SK-N-SH treated with all-trans-retinoic acid at 6 μM for 48 hours (cell line): ENCODE measurements around the gene BBS9.

Experiments
- ATAC-seq: fragments of 200-7000 bp; cut with Tn5 transposase; 3 replicates; pipeline ENCODE4 v1.9.1; 2020; ENCODE audit warnings: mild to moderate bottlenecking, moderate library complexity
- ARNTL ChIP-seq: fragments of 450-650 bp; formaldehyde crosslinking; IDR thresholded peaks from 2 replicates; pipeline ENCODE4 v1.5.0; 2020; ENCODE audit warnings: low read depth, mild to moderate bottlenecking, moderate library complexity, borderline replicate concordance
- BACH2 ChIP-seq: fragments of 250-450 bp; sonication (Bioruptor Pico); IDR thresholded peaks from 2 replicates; pipeline ENCODE4 v1.9.0; 2021; ENCODE audit warnings: mild to moderate bottlenecking, borderline replicate concordance
- CSDC2 ChIP-seq: fragments of 250-450 bp; sonication (Bioruptor Pico); IDR thresholded peaks from 2 replicates; pipeline ENCODE4 v1.5.0; 2020; ENCODE audit warnings: mild to moderate bottlenecking, moderate library complexity
- ESRRG ChIP-seq: fragments of 250-450 bp; sonication (Bioruptor Pico); IDR thresholded peaks from 2 replicates; pipeline ENCODE4 v1.6.1; 2021; ENCODE audit warnings: mild to moderate bottlenecking
- GLIS3 ChIP-seq: fragments of 250-450 bp; sonication (Bioruptor Pico); IDR thresholded peaks from 2 replicates; pipeline ENCODE4 v1.5.0; 2020; ENCODE audit warnings: mild to moderate bottlenecking, moderate library complexity
- ISL1 ChIP-seq: fragments of 250-450 bp; sonication (Bioruptor Pico); IDR thresholded peaks from 2 replicates; pipeline ENCODE4 v2.1.2; 2022; ENCODE audit warnings: mild to moderate bottlenecking, moderate library complexity
- PPARA ChIP-seq: fragments of 250-450 bp; sonication (Bioruptor Pico); IDR thresholded peaks from 2 replicates; pipeline ENCODE4 v1.5.0; 2020; ENCODE audit warnings: mild to moderate bottlenecking, borderline replicate concordance
- RARB ChIP-seq: fragments of 250-450 bp; sonication (Bioruptor Pico); IDR thresholded peaks from 2 replicates; pipeline ENCODE4 v1.8.0; 2021; ENCODE audit warnings: mild to moderate bottlenecking, moderate library complexity
- SNAI2 ChIP-seq: fragments of 250-450 bp; sonication (Bioruptor Pico); IDR thresholded peaks from 2 replicates; pipeline ENCODE4 v1.5.0; 2020; ENCODE audit warnings: mild to moderate bottlenecking, moderate library complexity
- TCF4 ChIP-seq: fragments of 250-450 bp; sonication (Bioruptor Pico); IDR thresholded peaks from 2 replicates; pipeline ENCODE4 v1.8.0; 2021; ENCODE audit warnings: mild to moderate bottlenecking, moderate library complexity, borderline replicate concordance
- ZC3H10 ChIP-seq: fragments of 250-450 bp; sonication (Bioruptor Pico); IDR thresholded peaks from 2 replicates; pipeline ENCODE4 v1.5.1; 2021; ENCODE audit warnings: mild to moderate bottlenecking, moderate library complexity
- ZFP30 ChIP-seq: fragments of 450-650 bp; formaldehyde crosslinking; IDR thresholded peaks from 2 replicates; pipeline ENCODE4 v1.5.0; 2022; ENCODE audit warnings: mild to moderate bottlenecking, moderate library complexity
- ZNF565 ChIP-seq: fragments of 450-650 bp; formaldehyde crosslinking; conservative IDR thresholded peaks from 2 replicates; pipeline ENCODE4 v1.5.0; 2020; ENCODE audit warnings: low read depth, mild to moderate bottlenecking, moderate library complexity
- ZNF70 ChIP-seq: fragments of 450-650 bp; formaldehyde crosslinking; IDR thresholded peaks from 2 replicates; pipeline ENCODE4 v1.5.0; 2020; ENCODE audit warnings: mild to moderate bottlenecking, moderate library complexity
- ZNF8 ChIP-seq: fragments of 450-650 bp; formaldehyde crosslinking; IDR thresholded peaks from 2 replicates; pipeline ENCODE4 v1.5.0; 2020; ENCODE audit warnings: mild to moderate bottlenecking, moderate library complexity
- TF ChIP-seq, protein P1 (sequence below): fragments of 250-450 bp; sonication (Bioruptor Pico); IDR thresholded peaks from 2 replicates; pipeline ENCODE4 v1.8.0; 2021; ENCODE audit warnings: low read depth, mild to moderate bottlenecking, moderate library complexity, borderline replicate concordance
- TF ChIP-seq, protein P2 (sequence below): fragments of 250-450 bp; sonication (Bioruptor Pico); IDR thresholded peaks from 2 replicates; pipeline ENCODE4 v1.5.1; 2020; ENCODE audit warnings: low read depth, mild to moderate bottlenecking, moderate library complexity
- TF ChIP-seq, protein P3 (sequence below): fragments of 250-450 bp; sonication (Bioruptor Pico); IDR thresholded peaks from 2 replicates; pipeline ENCODE4 v1.5.1; 2021; ENCODE audit warnings: mild to moderate bottlenecking, moderate library complexity
- TF ChIP-seq, protein P4 (sequence below): fragments of 250-450 bp; sonication (Bioruptor Pico); IDR thresholded peaks from 2 replicates; pipeline ENCODE4 v1.5.0; 2020; ENCODE audit warnings: mild to moderate bottlenecking, moderate library complexity

Gene BBS9

DNA sequence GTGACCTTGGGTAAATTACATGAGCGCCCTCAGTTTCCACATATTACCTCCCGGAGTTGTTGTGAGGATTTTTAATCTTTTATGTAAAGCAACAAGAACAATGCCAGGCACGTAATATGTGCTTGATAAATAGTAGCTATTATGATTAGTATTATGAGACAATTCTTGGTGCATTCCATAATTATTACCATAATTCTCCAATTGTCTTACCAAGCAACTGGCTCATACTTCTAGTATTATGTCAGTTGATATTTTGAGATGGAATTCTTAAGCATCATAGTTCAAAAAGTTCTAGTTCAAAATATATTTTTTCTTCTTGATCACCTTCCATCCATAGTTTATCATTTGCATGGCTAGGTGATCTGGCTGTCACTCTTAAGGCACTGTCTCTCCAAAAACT is 259.0 kb downstream of the BBS9 start:
- ATAC-seq, result no peak
- TF ChIP-seq ZNF8 (CRISPR knock-in tag) (no peak), SNAI2 (no peak), PPARA (CRISPR knock-in tag) (no peak), ISL1 (CRISPR knock-in tag) (no peak), CSDC2 (no peak), GLIS3 (CRISPR knock-in tag) (no peak), ESRRG (CRISPR knock-in tag) (no peak), ZNF565 (CRISPR knock-in tag) (no peak), RARB (CRISPR knock-in tag) (no peak)
- TF ChIP-seq, protein P1, sequence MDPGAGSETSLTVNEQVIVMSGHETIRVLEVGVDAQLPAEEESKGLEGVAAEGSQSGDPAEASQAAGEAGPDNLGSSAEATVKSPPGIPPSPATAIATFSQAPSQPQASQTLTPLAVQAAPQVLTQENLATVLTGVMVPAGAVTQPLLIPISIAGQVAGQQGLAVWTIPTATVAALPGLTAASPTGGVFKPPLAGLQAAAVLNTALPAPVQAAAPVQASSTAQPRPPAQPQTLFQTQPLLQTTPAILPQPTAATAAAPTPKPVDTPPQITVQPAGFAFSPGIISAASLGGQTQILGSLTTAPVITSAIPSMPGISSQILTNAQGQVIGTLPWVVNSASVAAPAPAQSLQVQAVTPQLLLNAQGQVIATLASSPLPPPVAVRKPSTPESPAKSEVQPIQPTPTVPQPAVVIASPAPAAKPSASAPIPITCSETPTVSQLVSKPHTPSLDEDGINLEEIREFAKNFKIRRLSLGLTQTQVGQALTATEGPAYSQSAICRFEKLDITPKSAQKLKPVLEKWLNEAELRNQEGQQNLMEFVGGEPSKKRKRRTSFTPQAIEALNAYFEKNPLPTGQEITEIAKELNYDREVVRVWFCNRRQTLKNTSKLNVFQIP (CRISPR knock-in tag), result no peak
- TF ChIP-seq, protein P2, sequence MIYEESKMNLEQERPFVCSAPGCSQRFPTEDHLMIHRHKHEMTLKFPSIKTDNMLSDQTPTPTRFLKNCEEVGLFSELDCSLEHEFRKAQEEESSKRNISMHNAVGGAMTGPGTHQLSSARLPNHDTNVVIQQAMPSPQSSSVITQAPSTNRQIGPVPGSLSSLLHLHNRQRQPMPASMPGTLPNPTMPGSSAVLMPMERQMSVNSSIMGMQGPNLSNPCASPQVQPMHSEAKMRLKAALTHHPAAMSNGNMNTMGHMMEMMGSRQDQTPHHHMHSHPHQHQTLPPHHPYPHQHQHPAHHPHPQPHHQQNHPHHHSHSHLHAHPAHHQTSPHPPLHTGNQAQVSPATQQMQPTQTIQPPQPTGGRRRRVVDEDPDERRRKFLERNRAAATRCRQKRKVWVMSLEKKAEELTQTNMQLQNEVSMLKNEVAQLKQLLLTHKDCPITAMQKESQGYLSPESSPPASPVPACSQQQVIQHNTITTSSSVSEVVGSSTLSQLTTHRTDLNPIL (CRISPR knock-in tag), result no peak
- TF ChIP-seq, protein P3, sequence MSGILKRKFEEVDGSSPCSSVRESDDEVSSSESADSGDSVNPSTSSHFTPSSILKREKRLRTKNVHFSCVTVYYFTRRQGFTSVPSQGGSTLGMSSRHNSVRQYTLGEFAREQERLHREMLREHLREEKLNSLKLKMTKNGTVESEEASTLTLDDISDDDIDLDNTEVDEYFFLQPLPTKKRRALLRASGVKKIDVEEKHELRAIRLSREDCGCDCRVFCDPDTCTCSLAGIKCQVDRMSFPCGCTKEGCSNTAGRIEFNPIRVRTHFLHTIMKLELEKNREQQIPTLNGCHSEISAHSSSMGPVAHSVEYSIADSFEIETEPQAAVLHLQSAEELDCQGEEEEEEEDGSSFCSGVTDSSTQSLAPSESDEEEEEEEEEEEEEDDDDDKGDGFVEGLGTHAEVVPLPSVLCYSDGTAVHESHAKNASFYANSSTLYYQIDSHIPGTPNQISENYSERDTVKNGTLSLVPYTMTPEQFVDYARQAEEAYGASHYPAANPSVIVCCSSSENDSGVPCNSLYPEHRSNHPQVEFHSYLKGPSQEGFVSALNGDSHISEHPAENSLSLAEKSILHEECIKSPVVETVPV (CRISPR knock-in tag), result no peak

DNA sequence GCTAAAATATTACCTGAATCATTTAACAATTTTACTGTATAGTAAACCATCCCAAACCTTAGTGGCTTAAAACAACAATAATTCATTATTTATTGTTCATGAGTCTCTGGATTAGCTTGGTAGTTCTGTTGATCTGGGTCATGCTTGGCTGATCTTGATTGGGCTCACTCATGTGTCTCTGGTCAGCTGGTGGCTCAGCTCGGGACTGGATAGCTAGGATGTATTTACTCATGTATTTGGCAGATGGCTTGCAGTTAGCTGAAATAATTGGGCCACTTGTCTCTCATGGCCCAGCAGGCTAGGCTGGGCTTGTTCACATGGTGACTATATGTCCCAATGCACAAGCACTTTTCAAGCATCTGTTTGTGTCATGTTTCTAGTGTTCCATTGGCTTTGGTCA is 262.8 kb downstream of the BBS9 start:
- ATAC-seq, result no peak
- no peak for TF ChIP-seq ZNF70
- TF ChIP-seq BACH2 (CRISPR knock-in tag), result no peak
- no peak for TF ChIP-seq GLIS3 (CRISPR knock-in tag)
- TF ChIP-seq CSDC2, result no peak
- TF ChIP-seq ZC3H10, result no peak
- no peak for TF ChIP-seq ZFP30
- TF ChIP-seq, protein P3 (CRISPR knock-in tag), result no peak
- no peak for TF ChIP-seq TCF4 (CRISPR knock-in tag)
- TF ChIP-seq, protein P4, sequence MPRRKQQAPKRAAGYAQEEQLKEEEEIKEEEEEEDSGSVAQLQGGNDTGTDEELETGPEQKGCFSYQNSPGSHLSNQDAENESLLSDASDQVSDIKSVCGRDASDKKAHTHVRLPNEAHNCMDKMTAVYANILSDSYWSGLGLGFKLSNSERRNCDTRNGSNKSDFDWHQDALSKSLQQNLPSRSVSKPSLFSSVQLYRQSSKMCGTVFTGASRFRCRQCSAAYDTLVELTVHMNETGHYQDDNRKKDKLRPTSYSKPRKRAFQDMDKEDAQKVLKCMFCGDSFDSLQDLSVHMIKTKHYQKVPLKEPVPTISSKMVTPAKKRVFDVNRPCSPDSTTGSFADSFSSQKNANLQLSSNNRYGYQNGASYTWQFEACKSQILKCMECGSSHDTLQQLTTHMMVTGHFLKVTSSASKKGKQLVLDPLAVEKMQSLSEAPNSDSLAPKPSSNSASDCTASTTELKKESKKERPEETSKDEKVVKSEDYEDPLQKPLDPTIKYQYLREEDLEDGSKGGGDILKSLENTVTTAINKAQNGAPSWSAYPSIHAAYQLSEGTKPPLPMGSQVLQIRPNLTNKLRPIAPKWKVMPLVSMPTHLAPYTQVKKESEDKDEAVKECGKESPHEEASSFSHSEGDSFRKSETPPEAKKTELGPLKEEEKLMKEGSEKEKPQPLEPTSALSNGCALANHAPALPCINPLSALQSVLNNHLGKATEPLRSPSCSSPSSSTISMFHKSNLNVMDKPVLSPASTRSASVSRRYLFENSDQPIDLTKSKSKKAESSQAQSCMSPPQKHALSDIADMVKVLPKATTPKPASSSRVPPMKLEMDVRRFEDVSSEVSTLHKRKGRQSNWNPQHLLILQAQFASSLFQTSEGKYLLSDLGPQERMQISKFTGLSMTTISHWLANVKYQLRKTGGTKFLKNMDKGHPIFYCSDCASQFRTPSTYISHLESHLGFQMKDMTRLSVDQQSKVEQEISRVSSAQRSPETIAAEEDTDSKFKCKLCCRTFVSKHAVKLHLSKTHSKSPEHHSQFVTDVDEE (CRISPR knock-in tag), result no peak
- no peak for TF ChIP-seq ZNF8 (CRISPR knock-in tag)
- TF ChIP-seq, protein P2 (CRISPR knock-in tag), result no peak

DNA sequence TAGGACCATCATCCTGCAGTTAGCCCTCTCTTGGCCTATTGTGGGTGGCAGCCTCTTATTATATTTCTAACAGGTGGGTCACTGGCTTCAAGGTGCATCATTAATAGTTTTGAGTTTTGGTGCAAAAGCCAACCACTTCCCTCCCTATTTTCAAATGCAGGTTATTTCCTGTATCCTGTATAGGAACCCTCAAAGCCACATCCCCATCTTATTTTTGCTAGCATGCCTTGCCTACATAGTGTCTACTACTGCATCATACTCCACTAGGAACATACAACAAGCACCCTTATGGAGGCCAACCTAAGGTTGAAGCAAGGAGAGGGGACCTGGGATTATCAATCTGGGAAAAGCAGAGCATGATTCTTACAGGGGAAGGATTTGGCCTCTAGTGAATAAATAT is 264.4 kb downstream of the BBS9 start:
- no peak for ATAC-seq
- TF ChIP-seq RARB (CRISPR knock-in tag) (no peak), ARNTL (CRISPR knock-in tag) (no peak), ZNF70 (no peak), BACH2 (CRISPR knock-in tag) (no peak), TCF4 (CRISPR knock-in tag) (no peak), ZNF8 (CRISPR knock-in tag) (no peak)
- TF ChIP-seq, protein P2 (CRISPR knock-in tag), result no peak
- TF ChIP-seq, protein P4 (CRISPR knock-in tag), result no peak
- TF ChIP-seq, protein P3 (CRISPR knock-in tag), result no peak
